Heart left ventricle (tissue), 13 donors: ENCODE data around the gene CTRB2.

ENCODE experiments used
- POLR2A ChIP-seq, 2 donors: fragments of 450-650 bp; IDR thresholded peaks; one replicate each; pipeline ENCODE4 v1.6.1; 2017; ENCODE audit warnings: antibody characterized with exemption in 2 of 2, mild to moderate bottlenecking in 2 of 2, moderate library complexity in 2 of 2
- TF ChIP-seq, protein P1 (sequence below), 12 donors: fragments of 200-600 bp; sonication (generic) in 4 of 12; IDR thresholded peaks; one replicate each; pipeline versions ENCODE4 v1.5.0 to v1.8.0; 2018 to 2022; ENCODE audit warnings: antibody characterized with exemption in 12 of 12, mild to moderate bottlenecking in 5 of 12
- donor health status: ischemic (EF 13 %, LVEDD 7.1; RV severe dilation, severe dysfunction).
- donor health status: DM: no; HTN: yes; CAD: no.
- donor health status: DM: no; HTN: no; CAD: no.
- donor health status: ischemic (EF 25% LVEDD 6.9; RV normal size, moderate dysfunction).
- donor health status: ischemic (EF 25% LVEDD 5.7; RV mildly dilated, moderate dysfunction).
- donor health status: ischemic (EF 35%, LVEDD 5.7; RV mildly dilated, moderate dysfunction).
- donor health status: nonischemic (EF 11% LVEDD 7.7; RV severe dilation, severe dysfunction).
- donor health status: DM: yes; HTN: yes; CAD: no.
- donor health status: PGD.
- donor health status: ischemic (EF 29% LVEDD 5.4; RV normal size, mild dysfunction).
- donor health status: nonischemic (EF 23%, LVEDD 6.1; RV moderate dilation, normal function).

- TF ChIP-seq, protein P1, sequence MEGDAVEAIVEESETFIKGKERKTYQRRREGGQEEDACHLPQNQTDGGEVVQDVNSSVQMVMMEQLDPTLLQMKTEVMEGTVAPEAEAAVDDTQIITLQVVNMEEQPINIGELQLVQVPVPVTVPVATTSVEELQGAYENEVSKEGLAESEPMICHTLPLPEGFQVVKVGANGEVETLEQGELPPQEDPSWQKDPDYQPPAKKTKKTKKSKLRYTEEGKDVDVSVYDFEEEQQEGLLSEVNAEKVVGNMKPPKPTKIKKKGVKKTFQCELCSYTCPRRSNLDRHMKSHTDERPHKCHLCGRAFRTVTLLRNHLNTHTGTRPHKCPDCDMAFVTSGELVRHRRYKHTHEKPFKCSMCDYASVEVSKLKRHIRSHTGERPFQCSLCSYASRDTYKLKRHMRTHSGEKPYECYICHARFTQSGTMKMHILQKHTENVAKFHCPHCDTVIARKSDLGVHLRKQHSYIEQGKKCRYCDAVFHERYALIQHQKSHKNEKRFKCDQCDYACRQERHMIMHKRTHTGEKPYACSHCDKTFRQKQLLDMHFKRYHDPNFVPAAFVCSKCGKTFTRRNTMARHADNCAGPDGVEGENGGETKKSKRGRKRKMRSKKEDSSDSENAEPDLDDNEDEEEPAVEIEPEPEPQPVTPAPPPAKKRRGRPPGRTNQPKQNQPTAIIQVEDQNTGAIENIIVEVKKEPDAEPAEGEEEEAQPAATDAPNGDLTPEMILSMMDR (IDR thresholded peaks at IDR 0.05) = no peak
- no peak for TF ChIP-seq POLR2A (IDR thresholded peaks at IDR 0.05)
These were observed 3.0 kb upstream of the CTRB2 start for GRCh38 chr16:75209944-75210343.
